Neural cell (in vitro differentiated cells): ENCODE measurements around the gene VPREB3. TPM values are rescaled to one million over a fixed set of nuclear protein-coding genes. Genes with fewer than 3 reads are reported as not detected.

Experiments used
- H2AFZ ChIP-seq: fragments of 200-600, 300-800 bp; sonication (generic), shearing (Covaris generic); 2 replicates; pipeline ENCODE4 v1.6.0; 2014; ENCODE audit warnings: low read depth, mild to moderate bottlenecking, antibody characterized with exemption, low read length, moderate library complexity
- H3F3A ChIP-seq: fragments of 200-600 bp; shearing (Covaris generic); 2 replicates; pipeline ENCODE4 v1.6.1; 2016; ENCODE audit warnings: mild to moderate bottlenecking, moderate library complexity, mixed read lengths, antibody characterized with exemption, low read length; ENCODE audit not compliant: insufficient read depth, poor library complexity, severe bottlenecking
- H3K27ac ChIP-seq: fragments of 200-600, 300-800 bp; sonication (generic), shearing (Covaris generic); 2 replicates; pipeline ENCODE4 v1.5.1; 2014; ENCODE audit warnings: mild to moderate bottlenecking, low read length, moderate library complexity
- H3K27me3 ChIP-seq: fragments of 300-800, 200-600 bp; sonication (generic), shearing (Covaris generic); 2 replicates; pipeline ENCODE4 v1.6.0; 2014; ENCODE audit warnings: mild to moderate bottlenecking, low read depth, low read length, moderate library complexity; ENCODE audit not compliant: insufficient read depth
- H3K36me3 ChIP-seq: fragments of 300-800, 200-600 bp; sonication (generic), shearing (Covaris generic); 2 replicates; pipeline ENCODE4 v1.5.1; 2014; ENCODE audit warnings: mild to moderate bottlenecking, antibody characterized with exemption, low read length, moderate library complexity; ENCODE audit not compliant: insufficient read depth
- H3K4me2 ChIP-seq: fragments of 300-800, 200-600 bp; sonication (generic), shearing (Covaris generic); 2 replicates; pipeline ENCODE4 v1.6.0; 2014; ENCODE audit warnings: mild to moderate bottlenecking, low read length
- H3K4me3 ChIP-seq: fragments of 300-800, 200-600 bp; sonication (generic), shearing (Covaris generic); 2 replicates; pipeline ENCODE4 v1.5.1; 2014; ENCODE audit warnings: mild to moderate bottlenecking, low read length, moderate library complexity
- H3K79me2 ChIP-seq: fragments of 200-600 bp; shearing (Covaris generic); replicated peaks from 2 replicates; pipeline ENCODE4 v1.6.0; 2014; ENCODE audit warnings: mild to moderate bottlenecking, low read length, moderate library complexity; ENCODE audit not compliant: insufficient read depth
- H3K9ac ChIP-seq: fragments of 300-800, 200-600 bp; sonication (generic), shearing (Covaris generic); 2 replicates; pipeline ENCODE4 v1.6.1; 2016; ENCODE audit warnings: mild to moderate bottlenecking, low read length, mixed read lengths
- H3K9me2 ChIP-seq: fragments of 200-600 bp; shearing (Covaris generic); 2 replicates; pipeline ENCODE4 v1.6.1; 2016; ENCODE audit warnings: mild to moderate bottlenecking, low read length, mixed read lengths; ENCODE audit not compliant: insufficient read depth
- H3K9me3 ChIP-seq: fragments of 200-600, 300-800 bp; sonication (generic), shearing (Covaris generic); 2 replicates; pipeline ENCODE4 v1.6.1; 2016; ENCODE audit warnings: mild to moderate bottlenecking, mixed run types, low read length, moderate library complexity, mixed read lengths
- H4K20me1 ChIP-seq: fragments of 200-600 bp; shearing (Covaris generic); 2 replicates; pipeline ENCODE4 v1.6.1; 2016; ENCODE audit warnings: mild to moderate bottlenecking, mixed run types; ENCODE audit not compliant: insufficient read depth
- EP300 ChIP-seq: fragments of 450-650 bp; conservative IDR thresholded peaks from 2 replicates; pipeline ENCODE4 v1.6.1; 2014; ENCODE audit warnings: antibody characterized with exemption, mild to moderate bottlenecking, moderate library complexity; ENCODE audit not compliant: poor library complexity, severe bottlenecking
- EZH2 ChIP-seq: fragments of 200-600, 300-800 bp; shearing (Covaris generic), sonication (generic); IDR thresholded peaks from 2 replicates; pipeline ENCODE4 v1.6.1; 2014; ENCODE audit warnings: antibody characterized with exemption, low read length, borderline replicate concordance, mild to moderate bottlenecking; ENCODE audit not compliant: insufficient read depth, poor library complexity, severe bottlenecking
- MXI1 ChIP-seq: fragments of 450-650 bp; conservative IDR thresholded peaks from 2 replicates; pipeline ENCODE4 v1.6.1; 2014; ENCODE audit warnings: antibody characterized with exemption, mild to moderate bottlenecking; ENCODE audit not compliant: poor library complexity, severe bottlenecking
- POLR2AphosphoS5 ChIP-seq: IDR thresholded peaks from 2 replicates; pipeline ENCODE4 v1.6.1; 2012
- RAD21 ChIP-seq: fragments of 450-650 bp; conservative IDR thresholded peaks from 2 replicates; pipeline ENCODE4 v1.6.1; 2014; ENCODE audit warnings: antibody characterized with exemption, mild to moderate bottlenecking, moderate library complexity
- SMC3 ChIP-seq: fragments of 450-650 bp; conservative IDR thresholded peaks from 2 replicates; pipeline ENCODE4 v1.6.1; 2014; ENCODE audit warnings: antibody characterized with exemption, mild to moderate bottlenecking, moderate library complexity; ENCODE audit not compliant: poor library complexity
- TAF1 ChIP-seq: IDR thresholded peaks from 2 replicates; pipeline ENCODE4 v1.6.1; 2012; ENCODE audit warnings: low read depth
- polyA plus RNA-seq: library from polyadenylated mRNA; depleted of rRNA; stranded (reverse); fragments of >200 nt; gene quantifications from 2 replicates; pipeline ENCODE4 v1.2.3, GENCODE V29; 2014
- TF ChIP-seq, protein P1 (sequence below): fragments of 450-650 bp; IDR thresholded peaks from 2 replicates; pipeline ENCODE4 v1.5.1; 2014; ENCODE audit warnings: antibody characterized with exemption, mild to moderate bottlenecking, moderate library complexity; ENCODE audit not compliant: poor library complexity, severe bottlenecking
- TF ChIP-seq, protein P2 (sequence below): IDR thresholded peaks from 2 replicates; pipeline ENCODE4 v1.6.1; 2012; ENCODE audit warnings: borderline replicate concordance

Gene VPREB3
- polyA plus RNA-seq, 1 donor from 2014 or later = not detected

GRCh38 chr22:23800297-23801237 lies 46.3 kb upstream of the VPREB3 start:
- Histone ChIP-seq H2AFZ (no peak overlapping the region), H3K27me3 (no peaks in the 10 kb centered on the region), H3K27ac (no peak overlapping the region), H3K4me2 (no peak overlapping the region), H3K4me3 (no peak overlapping the region), H3F3A (no peaks in the 10 kb centered on the region), H3K9ac (no peak overlapping the region), H4K20me1 (no peaks in the 10 kb centered on the region), H3K9me2 (no peaks in the 10 kb centered on the region), H3K9me3 (no peaks in the 10 kb centered on the region), H3K36me3 (peaks cover 13% of the 10 kb centered on the region), H3K79me2 (no peaks in the 10 kb centered on the region)
- TF ChIP-seq RAD21 = no peak
- no peak for TF ChIP-seq SMC3
- TF ChIP-seq, protein P1, sequence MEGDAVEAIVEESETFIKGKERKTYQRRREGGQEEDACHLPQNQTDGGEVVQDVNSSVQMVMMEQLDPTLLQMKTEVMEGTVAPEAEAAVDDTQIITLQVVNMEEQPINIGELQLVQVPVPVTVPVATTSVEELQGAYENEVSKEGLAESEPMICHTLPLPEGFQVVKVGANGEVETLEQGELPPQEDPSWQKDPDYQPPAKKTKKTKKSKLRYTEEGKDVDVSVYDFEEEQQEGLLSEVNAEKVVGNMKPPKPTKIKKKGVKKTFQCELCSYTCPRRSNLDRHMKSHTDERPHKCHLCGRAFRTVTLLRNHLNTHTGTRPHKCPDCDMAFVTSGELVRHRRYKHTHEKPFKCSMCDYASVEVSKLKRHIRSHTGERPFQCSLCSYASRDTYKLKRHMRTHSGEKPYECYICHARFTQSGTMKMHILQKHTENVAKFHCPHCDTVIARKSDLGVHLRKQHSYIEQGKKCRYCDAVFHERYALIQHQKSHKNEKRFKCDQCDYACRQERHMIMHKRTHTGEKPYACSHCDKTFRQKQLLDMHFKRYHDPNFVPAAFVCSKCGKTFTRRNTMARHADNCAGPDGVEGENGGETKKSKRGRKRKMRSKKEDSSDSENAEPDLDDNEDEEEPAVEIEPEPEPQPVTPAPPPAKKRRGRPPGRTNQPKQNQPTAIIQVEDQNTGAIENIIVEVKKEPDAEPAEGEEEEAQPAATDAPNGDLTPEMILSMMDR = no peak
- TF ChIP-seq, protein P2, sequence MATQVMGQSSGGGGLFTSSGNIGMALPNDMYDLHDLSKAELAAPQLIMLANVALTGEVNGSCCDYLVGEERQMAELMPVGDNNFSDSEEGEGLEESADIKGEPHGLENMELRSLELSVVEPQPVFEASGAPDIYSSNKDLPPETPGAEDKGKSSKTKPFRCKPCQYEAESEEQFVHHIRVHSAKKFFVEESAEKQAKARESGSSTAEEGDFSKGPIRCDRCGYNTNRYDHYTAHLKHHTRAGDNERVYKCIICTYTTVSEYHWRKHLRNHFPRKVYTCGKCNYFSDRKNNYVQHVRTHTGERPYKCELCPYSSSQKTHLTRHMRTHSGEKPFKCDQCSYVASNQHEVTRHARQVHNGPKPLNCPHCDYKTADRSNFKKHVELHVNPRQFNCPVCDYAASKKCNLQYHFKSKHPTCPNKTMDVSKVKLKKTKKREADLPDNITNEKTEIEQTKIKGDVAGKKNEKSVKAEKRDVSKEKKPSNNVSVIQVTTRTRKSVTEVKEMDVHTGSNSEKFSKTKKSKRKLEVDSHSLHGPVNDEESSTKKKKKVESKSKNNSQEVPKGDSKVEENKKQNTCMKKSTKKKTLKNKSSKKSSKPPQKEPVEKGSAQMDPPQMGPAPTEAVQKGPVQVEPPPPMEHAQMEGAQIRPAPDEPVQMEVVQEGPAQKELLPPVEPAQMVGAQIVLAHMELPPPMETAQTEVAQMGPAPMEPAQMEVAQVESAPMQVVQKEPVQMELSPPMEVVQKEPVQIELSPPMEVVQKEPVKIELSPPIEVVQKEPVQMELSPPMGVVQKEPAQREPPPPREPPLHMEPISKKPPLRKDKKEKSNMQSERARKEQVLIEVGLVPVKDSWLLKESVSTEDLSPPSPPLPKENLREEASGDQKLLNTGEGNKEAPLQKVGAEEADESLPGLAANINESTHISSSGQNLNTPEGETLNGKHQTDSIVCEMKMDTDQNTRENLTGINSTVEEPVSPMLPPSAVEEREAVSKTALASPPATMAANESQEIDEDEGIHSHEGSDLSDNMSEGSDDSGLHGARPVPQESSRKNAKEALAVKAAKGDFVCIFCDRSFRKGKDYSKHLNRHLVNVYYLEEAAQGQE = no peak
- TF ChIP-seq TAF1 = no peak
- no peak for TF ChIP-seq EZH2
- no peak for TF ChIP-seq POLR2AphosphoS5
- no peak for TF ChIP-seq MXI1
- no peak for TF ChIP-seq EP300

- TF ChIP-seq MXI1 = no peak
- Histone ChIP-seq H3K9me3 (no peaks in the 10 kb centered on the region), H3K36me3 (peaks cover 5% of the 10 kb centered on the region), H3K4me3 (no peak overlapping the region), H3K9ac (no peak overlapping the region), H3K27me3 (no peaks in the 10 kb centered on the region), H3K79me2 (peaks cover 5% of the 10 kb centered on the region), H4K20me1 (peaks cover 5% of the 10 kb centered on the region), H2AFZ (no peak overlapping the region), H3K4me2 (no peak overlapping the region), H3K27ac (no peak overlapping the region), H3K9me2 (no peaks in the 10 kb centered on the region), H3F3A (no peaks in the 10 kb centered on the region)
Observed at GRCh38 chr22:23796461-23796860, 42.2 kb upstream of the VPREB3 start.
